ENCODE measurements around the gene TCAIM.
"Not testable (repeated sequence)": the region's sequence is repeated elsewhere in the genome, so short reads cannot be mapped to it uniquely, and the experiment has no call there.

Gene TCAIM

GRCh38 chr3:44416031-44417030 is 77.8 kb downstream of the TCAIM start:
- no peak for DNase-seq (ENCODE audit: extremely low spot score)
- POLR2A ChIA-PET = no interaction called here
- CTCF ChIA-PET = no interaction called here
- TF ChIP-seq CTCF (IDR thresholded peaks at IDR 0.05; ENCODE audit: control extremely low read depth, extremely low read depth, low read depth, missing control alignments) = no peak

- DNase-seq (ENCODE audit: extremely low spot score); POLR2A ChIA-PET: not testable (repeated sequence)
- CTCF ChIA-PET = interaction anchor here (0.6 kb wide), 1 partner anchor 10 kb away, joined by 3 read pairs; no protein-coding TSS in a partner anchor
Measured at GRCh38 chr3:44418118-44418517, 79.6 kb downstream of the TCAIM start.

GRCh38 chr3:44418549-44418948 is 80.0 kb downstream of the TCAIM start:
- POLR2A ChIA-PET = no interaction called here
- DNase-seq (ENCODE audit: extremely low spot score) = no peak
- TF ChIP-seq CTCF (IDR thresholded peaks at IDR 0.05; ENCODE audit: control extremely low read depth, extremely low read depth, low read depth, missing control alignments) = no peak
- CTCF ChIA-PET = no interaction called here

GRCh38 chr3:44419116-44419922 is 80.8 kb downstream of the TCAIM start:
- CTCF ChIA-PET = no interaction called here
- DNase-seq (ENCODE audit: extremely low spot score) = no peak
- POLR2A ChIA-PET = no interaction called here
- TF ChIP-seq CTCF (IDR thresholded peaks at IDR 0.05; ENCODE audit: control extremely low read depth, extremely low read depth, low read depth, missing control alignments) = no peak

- no peak for TF ChIP-seq CTCF (IDR thresholded peaks at IDR 0.05; ENCODE audit: control extremely low read depth, extremely low read depth, low read depth, missing control alignments)
- CTCF ChIA-PET = no interaction called here
- no peak for DNase-seq (ENCODE audit: extremely low spot score)
- POLR2A ChIA-PET = no interaction called here
Measured at GRCh38 chr3:44419923-44420650, 81.5 kb downstream of the TCAIM start.

GRCh38 chr3:44420676-44421075 is 82.1 kb downstream of the TCAIM start:
- no peak for DNase-seq (ENCODE audit: extremely low spot score)
- ChIA-PET POLR2A (no interaction called here), CTCF (no interaction called here)
- no peak for TF ChIP-seq CTCF (IDR thresholded peaks at IDR 0.05; ENCODE audit: control extremely low read depth, extremely low read depth, low read depth, missing control alignments)

All from GM10248 (cell line).